NCI-H460 (cell line): ENCODE results near the gene PRR7. TPM values are rescaled to one million over a fixed set of nuclear protein-coding genes. Genes with fewer than 3 reads are reported as not detected.

ENCODE experiments used
- DNase-seq: peaks from one replicate; pipeline ENCODE4 v3.0.0-alpha.2; 2016; ENCODE audit warnings: low read depth; ENCODE audit errors: extremely low read depth
- total RNA-seq: library from RNA; depleted of rRNA; stranded (reverse); fragments of >200 nt; shearing (Covaris generic); gene quantifications from 2 replicates; pipeline ENCODE4 v1.2.3, GENCODE V29; 2014

Gene PRR7
- total RNA-seq, 1 experiment from 2014 or later, result 29.8 TPM

DNA sequence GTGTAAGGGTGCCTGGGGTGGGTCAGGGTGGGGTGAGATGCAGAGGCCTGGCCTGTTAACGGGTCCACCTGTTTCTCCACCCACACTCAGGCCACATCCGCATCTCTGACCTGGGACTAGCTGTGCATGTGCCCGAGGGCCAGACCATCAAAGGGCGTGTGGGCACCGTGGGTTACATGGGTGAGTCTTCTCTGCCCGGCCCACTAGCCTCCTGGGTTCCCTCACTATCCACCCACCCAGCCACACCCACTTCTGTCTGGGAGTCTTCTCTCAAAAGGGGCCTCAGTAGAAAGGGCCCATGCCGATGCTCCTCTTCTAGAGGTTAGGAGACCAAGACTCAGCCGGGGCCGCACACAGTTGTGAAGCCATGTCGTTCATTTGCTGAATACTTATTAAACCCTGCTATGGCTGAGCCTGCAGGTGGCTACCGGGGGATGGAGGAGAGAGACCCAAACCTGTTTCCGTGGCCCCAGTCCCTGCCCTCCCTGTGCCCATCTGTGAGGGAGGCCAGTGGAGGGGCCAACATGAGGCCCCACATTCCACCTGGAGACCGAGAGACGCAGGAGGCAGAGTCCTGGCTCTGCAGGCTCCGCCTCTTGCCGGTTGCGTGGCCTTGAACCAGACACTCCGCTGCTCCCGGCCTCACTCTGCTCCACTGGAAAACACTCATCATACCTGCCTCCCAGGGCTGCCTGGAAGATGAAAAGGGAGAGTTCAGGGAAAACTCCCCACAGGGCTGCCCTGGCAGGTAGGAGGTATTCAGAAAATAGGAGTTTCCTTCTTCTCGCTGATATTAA is 11.5 kb upstream of the PRR7 start:
- no peak for DNase-seq

DNA sequence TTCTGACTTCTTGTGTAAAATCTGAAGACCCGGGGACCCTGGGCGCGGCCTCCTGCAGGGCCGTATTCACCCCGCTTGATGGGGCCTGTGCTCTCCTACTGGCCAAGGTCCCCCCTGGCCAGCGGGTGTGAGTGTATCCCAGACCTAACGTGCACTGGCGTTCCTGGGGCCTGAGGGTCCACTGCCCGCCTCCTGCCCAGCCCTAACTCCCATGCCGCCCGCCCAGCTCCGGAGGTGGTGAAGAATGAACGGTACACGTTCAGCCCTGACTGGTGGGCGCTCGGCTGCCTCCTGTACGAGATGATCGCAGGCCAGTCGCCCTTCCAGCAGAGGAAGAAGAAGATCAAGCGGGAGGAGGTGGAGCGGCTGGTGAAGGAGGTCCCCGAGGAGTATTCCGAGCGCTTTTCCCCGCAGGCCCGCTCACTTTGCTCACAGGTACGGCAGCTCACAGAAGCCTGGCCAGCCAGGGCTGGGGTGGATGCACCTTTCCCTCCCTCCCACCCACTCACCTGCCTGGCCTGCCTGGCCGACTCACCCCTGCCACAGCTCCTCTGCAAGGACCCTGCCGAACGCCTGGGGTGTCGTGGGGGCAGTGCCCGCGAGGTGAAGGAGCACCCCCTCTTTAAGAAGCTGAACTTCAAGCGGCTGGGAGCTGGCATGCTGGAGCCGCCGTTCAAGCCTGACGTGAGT is 10.6 kb upstream of the PRR7 start:
- DNase-seq, result no peak

DNA sequence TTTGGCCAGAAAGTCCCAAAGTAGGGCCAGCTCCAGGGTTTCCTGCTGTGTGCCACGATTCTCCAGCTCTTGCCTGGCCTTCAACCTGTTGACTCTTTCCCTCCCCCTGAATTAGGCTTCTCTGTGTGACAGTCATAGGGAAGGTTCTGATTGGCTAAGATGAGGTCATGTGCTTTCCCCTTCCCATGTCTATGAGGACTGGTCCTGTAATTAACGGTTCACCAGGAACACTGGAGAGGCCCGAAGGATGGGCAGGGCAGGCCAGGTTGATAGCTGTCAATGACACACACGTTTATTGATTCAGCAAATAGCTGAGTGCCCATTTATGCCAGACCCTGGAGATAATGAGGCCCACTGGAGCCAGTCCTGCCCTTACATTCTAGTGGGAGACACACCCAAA is 9.0 kb upstream of the PRR7 start:
- no peak for DNase-seq

DNA sequence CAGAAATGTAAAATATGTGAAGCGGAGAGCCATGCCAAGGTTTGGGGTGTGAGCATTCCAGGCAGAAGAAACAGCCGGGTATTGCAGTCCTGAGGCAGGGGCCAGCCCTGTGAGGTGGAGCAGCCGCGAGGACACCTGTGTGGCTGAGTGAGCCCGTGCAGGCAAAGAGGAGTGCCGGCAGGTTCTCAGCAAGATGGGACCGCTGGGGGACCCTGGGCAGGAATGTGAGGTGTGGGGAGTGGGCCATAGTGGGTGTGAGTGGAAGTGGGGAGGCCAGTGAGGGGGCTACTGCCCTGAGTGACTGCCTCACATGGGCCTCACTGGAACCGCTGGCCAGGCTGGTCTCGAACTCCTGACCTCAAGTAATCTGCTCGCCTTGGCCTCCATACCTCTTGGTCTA is 8.1 kb upstream of the PRR7 start:
- DNase-seq, result no peak

DNA sequence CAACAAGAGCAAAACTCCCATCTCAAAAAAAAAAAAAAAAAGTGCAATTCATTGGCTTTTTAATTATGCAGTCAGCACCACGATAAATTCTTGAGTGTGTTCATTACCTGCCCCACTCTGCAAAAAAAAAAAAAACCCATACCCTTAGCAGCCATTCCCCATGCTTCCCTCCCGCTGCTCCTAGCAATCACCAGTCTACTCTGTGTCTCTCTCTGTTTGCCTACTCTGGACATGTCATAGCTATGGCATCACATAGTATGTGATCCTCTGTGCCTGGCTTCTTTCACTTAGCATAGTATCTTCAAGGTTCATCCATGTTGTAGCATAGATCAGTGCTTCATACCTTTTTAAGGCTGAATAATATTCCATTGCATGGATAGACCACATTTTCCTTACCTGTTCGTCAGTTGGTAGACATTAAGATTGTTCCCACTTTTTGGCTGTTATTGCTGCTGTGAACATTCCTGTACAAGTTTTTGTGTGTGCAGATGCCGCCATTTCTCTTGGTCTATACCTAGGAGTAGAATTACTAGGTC is 7.0 kb upstream of the PRR7 start:
- DNase-seq, result no peak

DNA sequence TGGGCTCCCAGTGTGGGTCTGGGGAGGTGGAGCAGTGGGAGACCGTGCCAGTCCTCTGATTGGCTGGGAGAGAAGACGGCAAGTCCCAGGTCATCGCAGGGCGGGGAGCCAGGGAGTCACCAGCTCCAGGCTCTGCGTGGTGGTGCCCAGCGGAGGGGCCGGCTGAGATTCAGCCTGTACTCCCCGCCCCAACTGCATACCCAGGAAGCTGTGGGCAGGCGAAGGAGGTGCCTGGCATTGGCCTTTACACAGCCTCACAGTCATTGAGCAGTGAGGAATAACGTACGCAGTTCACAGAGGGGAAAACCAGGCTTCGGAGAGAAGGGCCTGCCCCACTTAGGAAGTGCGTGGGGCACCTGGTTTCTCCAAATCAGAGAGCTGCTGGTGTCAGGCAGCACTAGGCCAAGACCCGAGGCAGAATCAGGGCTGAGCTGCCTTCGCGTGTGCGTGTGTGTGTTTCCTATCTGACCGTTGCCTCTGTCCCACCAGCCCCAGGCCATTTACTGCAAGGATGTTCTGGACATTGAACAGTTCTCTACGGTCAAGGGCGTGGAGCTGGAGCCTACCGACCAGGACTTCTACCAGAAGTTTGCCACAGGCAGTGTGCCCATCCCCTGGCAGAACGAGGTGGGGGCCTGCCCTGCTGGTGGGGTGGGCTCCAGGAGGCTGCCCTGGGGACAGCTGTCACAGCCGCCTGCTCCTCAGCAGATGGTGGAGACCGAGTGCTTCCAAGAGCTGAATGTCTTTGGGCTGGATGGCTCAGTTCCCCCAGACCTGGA is 6.2 kb upstream of the PRR7 start:
- no peak for DNase-seq

DNA sequence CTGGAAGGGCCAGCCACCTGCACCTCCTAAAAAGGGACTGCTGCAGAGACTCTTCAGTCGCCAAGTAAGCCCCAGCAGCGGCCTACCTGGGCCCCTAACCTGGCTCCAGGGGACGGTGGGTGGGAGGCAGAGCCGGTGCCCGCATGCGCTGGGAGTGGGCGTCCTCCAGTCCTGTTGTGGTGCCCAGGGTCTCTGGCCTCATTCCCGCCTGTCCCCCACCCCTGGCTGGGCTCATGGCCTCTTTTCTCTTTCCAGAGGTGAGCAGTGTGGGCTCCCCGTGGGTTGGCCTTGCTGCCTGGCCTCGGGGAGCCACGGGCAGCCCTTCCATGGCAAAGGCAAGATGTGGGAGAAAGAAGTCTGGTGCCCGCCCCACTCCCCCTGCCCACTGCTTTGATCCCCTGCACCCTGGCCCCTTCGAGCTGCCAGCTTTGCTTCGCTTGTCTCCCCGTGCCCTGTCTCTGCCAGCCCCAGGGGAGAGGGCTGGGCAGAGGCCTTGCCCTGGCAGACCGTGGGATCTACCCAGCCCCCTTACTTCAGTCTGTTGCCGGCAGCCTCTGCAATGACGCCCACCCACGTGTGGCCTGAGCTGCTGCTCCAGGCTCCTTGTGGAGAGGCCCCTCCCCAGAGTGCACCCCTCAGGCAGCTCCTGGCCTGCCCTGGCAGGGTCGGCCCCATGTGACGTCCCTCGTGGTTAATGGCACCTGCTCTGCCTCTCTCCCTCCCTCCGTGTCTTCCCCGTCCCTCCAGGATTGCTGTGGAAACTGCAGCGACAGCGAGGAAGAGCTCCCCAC is 5.4 kb upstream of the PRR7 start:
- DNase-seq, result no peak

DNA sequence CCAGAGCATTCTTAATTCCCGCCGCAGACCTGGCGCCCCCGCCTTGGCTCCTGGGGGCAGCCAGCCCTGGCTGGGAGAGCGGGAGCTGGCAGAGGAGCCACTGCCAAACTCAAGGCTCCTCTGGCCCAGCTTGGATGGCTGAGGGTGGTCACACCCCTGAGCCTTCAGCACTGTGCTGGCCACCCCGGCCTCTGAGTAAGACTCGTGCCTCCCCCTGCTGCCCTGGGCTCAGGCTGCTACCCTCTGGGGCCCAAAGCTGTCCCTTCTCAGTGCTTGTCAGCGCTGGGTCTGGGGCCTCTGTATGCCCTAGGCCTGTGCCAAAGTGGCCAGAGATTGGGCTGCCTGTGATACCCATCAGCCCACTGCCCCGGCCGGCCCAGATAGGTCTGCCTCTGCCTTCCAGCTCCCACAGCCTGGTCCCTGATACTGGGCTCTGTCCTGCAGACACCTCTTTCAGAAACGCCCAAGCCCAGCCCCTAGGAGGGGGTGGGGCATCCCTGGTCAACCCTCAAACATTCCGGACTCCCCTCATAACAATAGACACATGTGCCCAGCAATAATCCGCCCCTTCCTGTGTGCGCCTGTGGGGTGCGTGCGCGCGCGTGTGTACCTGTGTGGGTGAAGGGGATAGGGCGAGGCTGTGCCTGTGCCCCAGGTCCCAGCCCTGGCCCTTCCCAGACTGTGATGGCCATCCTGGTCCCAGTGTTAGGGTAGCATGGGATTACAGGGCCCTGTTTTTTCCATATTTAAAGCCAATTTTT is 4.4 kb upstream of the PRR7 start:
- no peak for DNase-seq

DNA sequence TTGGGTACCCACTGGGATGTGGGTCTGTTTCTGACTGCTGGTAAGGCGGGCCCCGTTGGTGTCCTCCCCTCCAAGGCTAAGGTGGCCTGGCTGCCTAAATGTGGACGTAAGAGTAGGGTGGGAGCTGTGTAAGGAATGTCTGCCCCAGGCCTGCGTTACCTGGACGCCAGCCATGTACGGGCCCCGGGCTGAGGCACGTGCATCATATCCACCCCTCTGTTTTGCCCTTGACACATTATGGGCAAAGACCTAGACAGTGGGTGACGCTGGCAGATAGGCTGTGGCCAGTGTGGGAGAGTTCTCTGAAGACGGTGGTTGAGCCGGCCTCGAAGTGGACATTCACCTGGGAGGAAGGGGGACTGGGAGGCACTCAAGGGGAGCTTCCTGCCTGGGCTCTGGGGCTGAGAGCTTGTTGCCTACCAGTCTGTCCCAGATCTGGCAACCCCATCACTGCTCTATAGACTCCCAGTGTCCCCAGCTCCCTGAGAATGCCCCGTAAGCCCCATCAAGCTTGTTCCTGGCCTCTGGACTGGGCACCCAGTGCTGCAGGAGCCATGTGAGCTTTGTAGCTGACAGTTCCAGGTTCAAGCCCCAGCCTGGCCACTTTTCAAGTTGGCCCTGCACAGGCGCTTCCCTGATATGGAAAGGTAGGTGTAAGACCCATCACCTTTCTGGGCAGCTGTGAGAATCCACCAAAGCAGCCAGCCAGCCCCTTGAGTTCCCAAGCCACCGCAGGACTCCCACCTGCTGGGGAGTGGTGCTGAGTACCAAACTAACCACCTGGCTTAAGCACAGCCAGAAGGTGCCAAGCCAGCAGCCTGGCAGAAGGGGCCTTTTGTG is 3.2 kb upstream of the PRR7 start:
- no peak for DNase-seq

DNA sequence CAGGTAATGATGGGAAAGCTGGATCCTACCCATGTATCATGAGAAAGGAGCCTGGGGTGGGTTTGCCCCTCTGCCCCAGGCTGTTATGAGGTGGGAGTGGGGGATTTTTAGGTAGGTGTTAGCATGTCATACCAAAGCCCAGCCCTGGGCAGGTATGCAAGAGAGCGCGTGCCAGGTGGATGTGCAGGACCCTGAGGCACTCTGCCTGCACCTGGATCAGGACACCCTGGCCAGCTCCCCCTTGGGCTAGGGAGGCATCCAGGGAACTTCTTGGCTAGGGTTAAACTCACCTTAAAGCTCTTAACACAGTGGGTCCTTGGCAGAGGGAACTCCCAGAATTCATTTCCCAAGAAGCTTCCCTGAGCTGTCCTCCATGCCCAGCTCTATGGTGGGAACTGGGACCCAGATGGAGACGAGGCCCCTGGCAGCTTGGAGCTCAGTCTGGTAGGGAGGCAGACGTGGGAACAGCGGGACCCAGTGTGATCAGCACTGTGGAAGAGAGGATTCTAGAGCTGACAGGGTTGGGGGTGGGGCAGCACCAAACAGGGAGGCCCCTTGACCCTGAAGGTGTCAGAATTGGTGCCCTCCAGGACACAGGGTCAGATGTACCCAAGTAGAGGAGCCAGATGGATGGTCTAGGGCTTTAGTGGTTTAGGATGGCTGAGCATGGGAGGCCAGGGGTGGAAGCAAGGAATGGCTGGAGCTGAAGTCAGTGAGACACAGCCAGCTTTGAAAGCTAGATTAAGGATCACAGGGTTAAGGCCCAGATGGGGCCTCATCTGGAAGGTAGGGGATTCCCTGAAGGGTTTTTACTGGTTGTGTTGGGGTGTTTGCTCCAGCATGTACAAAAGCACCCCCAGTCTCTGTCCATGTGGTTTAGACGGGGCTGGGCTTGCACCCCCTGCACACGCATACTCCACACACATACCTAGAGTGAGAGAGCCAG is 2.2 kb upstream of the PRR7 start:
- DNase-seq, result no peak

DNA sequence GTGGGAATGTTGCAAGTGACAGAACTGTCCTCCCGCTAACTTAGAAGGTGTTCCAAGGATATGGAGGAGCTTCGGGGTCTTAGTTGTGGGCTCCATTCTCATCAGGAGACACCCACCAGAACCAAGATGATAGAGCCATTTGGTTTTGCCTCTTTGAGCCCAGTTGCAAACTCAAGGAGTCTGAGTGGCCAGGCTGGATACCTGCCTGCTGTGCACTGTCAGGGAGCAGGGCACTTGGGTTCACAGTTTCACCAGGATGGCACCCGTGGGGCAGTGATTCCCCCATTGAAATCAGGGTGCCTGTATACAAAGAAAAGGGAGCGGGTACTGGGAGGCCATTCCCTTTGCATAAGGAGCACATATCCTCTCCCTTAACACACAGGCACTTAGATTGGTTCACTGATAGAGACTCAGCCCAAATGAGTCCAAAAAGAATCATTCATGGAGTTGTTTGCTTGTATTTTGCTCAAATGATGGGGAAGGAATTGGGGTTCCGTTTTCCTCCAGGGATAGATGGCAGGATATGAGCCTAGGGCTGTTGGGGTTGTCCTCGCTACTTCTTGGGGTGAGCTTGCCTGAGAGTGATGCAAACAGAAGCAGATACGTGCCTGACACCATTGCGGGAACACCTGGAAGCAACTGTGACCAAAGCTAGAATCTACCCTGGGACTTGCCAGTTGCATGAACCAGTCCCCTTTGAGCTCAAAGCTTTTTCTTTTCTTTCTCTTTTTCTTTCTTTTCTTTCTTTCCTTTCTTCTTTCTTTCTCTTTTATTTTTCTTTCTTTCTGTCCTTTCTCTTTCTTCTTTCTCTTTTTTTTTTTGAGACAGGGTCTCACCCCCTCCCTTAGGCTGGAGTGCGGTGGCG is 1.3 kb upstream of the PRR7 start:
- no peak for DNase-seq

DNA sequence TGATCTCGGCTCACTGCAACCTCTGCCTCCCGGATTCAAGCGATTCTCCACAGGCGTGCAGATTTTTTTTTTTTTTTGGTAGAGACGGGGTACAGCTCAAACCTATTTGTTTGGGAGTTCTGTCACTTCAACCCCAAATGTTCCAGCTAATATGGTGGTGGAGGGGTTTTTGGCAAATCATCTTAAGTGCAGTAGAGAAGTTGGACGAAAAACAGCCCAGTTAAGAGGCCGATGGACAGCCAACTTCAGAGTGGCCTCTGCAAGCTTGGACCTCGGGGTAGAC is 756 bp upstream of the PRR7 start:
- DNase-seq, result no peak

DNA sequence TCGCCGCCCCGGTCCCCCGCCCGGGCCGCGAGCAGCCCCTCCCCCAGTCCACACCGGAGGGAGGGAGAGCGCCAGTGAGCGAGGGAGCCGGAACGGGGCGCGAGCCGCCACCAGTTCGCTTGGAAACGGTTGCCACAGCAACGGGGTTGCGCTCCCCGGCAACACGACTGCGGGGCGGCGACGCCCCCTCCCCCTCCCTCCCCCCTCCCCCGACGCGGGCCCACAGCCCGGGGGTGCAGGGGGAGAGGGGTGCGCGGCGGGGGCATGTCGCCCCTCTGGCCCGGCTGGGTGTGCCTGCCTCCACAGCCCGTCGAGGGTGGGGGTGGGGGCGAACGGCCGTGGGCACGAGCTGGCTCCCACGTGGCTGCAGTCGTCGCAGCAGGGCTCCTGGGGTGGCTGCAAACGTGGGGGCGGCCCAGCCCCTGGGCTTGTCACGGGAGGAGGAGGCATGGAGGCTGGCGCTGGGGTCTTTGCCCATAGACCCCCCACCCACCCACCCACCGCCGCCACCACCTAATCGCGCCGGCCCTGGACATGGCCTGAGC is 524 bp downstream of the PRR7 start:
- DNase-seq, result peak; percentile 47

DNA sequence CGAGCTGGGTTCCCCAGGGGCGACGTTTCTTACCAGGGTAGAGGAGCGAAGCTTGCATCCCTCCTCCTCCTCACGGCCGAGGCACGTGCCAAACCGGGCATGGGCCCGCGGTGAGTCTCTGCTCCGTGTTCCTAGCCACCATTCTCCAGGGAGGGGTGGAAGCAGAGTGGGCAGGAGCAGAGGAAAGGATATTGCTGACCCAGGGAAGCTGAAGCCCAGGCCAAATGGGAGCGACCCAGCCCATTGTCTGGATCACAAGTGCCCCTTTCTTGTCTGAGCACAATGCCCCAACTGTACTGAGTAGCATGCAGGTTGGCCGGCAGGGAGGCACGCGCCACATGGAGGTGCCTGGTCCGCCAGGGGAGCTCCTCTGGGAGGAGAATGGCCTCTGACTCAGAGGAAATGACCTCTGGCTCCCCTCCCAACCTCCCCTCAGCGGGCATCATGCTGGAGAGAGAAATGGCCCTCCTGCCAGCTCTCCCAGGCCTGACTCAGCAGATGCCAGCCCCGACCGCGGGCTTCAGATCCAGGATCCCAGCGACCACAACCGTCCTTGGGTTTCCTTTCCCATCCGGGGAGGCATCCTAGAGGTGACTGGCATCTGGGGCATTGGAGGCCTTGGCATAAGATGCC is 1.1 kb downstream of the PRR7 start:
- peak; percentile 86 for DNase-seq

DNA sequence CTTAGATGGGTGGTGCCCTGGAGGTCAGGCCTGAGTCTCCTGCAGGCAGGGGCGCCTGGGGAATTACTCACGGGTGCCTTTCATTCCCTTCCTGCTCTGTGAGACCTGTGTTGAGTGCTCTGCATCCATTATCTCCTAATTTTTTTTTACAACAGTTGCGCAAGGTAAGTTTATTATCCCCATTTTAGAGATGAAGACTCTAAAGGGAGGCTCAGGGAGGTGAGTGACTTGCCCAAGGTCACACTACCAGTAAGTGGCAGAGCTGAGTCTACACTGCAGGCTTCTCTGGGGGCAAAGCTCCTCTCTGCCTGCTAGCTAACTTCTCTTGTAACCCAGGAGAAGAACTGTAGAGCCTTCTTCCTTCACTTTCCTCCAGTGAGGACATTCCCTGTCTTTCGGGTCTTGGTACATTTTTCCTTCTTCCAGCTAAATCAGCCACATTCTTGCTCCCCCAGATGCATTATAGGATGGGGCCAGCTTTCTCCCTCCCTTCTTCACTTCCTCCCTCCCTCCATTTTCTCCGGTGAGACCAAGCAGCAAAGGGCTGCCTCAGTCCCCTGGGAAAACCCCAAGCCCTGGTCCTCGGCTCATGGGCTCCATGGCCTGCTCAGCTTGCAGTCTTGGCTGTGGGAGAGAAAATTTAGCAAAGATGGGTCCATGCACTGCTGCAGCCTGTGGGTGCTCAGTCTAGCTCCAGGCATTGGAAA is 1.8 kb downstream of the PRR7 start:
- no peak for DNase-seq
